Measurements from ENCODE around the gene SULF2.
A peak's percentile ranks its signal among the peaks of the same experiment; 100 is the strongest.

The SULF2 gene

DNA sequence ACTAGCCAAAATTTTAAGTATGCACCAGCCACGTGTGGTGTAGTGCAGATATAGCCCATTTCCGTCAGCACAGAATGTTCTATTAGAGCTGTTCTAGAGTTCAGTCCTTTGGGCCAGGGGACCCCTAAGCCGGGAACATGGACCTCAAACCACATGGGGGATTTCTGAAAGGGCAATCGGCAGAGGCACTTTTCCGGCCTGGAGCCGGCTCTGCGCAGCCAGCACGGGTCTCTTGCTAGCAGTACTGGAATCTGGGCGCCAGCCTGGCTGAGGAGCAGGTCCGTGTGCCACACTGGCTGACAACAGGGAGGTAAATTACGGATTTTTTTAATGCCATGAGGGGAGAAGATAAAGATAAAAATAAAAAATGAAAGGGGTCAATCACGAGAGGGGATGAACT, 120.5 kb downstream of the SULF2 start:
- DNase-seq: no peak

GRCh38 chr20:47664068-47664437, 121.2 kb downstream of the SULF2 start:
- no peak for DNase-seq

DNA sequence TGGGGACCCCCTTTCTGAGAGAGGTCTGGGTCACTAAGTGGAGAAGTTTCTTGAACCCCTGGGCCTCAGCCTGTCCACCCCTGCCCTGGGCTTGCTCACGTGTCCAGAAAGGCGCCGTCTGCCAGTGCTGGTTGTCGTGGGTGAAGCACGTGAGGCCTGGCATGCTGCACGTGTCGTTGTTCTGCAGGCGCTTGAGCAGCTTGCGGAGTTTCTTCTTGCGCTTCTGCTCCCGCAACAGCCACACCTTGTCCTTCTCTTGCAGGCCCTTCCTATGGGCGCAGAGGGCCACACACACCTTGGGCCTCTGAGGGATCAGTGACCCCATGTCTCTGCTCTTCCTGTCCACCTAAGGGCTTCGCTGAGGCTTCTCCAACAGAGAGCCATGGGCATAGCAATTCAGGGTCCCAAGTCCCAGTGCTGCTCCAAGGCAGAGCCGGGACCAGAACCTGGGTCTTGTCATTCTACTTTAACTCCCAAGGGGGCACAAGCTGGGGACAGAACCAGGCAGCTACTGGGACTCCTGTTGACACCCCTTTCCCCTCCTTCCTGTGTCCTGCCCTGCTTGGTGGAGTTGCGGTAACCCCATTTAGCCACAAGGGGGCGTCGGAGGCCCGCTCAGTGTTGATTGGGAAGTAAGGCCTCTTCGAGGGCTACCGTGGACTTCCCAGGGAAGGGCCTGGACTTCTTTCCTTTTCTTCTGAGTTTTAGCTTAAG, 121.8 kb downstream of the SULF2 start:
- DNase-seq: peak; percentile 47 to 58

- no peak for DNase-seq
Observed at GRCh38 chr20:47662483-47663353, 122.6 kb downstream of the SULF2 start.

DNA sequence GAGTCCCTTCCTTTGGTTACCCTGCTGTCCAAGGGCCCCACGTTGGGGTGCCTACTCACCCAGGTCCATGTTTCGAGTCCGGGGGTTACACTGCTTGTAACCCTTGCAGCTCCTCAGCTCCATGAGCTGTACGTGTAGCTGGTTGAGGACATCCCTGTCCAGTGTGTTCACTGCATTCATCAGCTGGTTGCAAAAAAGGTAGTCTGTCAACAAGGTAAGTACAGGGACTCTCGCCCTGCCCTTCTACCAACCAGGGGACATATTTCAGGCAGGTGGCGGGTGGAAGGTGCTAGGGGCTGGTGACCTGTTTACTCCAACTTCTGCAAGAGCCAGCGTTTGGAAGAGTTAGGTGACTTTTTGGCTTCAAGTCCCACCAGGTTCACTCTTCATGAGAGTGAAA, 123.6 kb downstream of the SULF2 start:
- DNase-seq: no peak

DNA sequence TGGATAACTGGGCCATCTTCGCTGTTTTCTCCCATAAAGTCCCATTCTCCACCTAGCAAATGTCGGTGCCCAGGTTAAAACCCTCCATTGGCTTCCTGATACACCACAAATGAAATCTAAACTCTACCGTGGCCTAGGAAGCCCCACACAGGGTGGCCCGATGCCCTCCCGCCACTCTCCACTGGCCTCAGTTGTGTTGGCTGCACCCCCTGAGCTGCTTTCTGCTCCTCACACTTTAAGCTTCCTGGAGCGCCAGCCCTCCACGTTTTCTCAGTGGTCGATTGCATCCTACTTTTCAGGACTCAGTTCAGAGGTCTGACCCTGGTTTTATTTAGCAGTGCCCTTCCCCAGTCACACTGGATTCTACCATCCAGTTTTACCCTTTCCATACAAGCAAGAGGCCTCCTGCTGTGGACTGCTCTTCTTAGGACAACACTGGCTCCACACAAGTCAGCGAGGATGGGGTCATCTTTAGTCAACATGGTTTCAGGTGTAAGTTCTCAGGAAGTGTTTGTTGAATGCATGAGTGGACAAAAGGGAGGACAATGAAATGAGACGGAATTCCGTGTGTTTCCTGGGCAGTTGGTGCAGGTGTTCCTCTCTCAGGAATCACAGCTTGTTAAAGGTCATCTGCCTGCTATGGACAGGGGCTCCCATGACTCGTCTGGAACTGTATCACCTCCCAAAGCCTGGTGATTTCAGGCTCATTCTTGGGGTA, 124.1 kb downstream of the SULF2 start:
- no peak for DNase-seq

GRCh38 chr20:47660602-47660905, 124.7 kb downstream of the SULF2 start:
- no peak for DNase-seq

- DNase-seq: no peak
Observed at GRCh38 chr20:47659904-47660601, 125.2 kb downstream of the SULF2 start.

DNA sequence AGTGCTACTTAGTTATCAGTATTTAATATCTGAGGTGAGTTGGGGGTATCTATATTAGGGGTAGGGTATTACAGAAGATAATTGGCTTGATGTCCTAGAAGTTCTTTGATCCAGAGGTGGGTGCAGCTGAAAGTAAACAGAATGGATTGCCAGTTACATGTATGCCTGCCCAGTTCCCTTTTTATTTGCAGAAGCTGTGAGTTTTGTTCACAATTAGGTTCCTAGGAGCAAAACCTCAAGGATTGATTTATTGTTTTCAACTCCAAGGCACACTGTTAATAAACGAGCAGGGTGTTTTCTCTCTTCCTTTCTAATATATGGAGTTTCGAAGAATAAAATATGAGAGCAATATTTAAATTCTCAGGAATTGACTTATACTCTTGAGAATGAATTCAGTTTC, 129.0 kb downstream of the SULF2 start:
- DNase-seq: peak in 1 of 2 donors; percentile 43

GRCh38 chr20:47655635-47656034, 129.6 kb downstream of the SULF2 start:
- no peak for DNase-seq

DNA sequence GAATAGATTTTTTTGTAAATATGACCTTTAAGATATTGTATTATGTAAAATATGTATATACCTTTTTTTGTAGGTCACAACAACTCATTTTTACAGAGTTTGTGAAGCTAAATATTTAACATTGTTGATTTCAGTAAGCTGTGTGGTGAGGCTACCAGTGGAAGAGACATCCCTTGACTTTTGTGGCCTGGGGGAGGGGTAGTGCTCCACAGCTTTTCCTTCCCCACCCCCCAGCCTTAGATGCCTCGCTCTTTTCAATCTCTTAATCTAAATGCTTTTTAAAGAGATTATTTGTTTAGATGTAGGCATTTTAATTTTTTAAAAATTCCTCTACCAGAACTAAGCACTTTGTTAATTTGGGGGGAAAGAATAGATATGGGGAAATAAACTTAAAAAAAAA, 130.9 kb downstream of the SULF2 start:
- DNase-seq: no peak

- DNase-seq: no peak
Observed at GRCh38 chr20:47653869-47654268, 131.4 kb downstream of the SULF2 start.

DNA sequence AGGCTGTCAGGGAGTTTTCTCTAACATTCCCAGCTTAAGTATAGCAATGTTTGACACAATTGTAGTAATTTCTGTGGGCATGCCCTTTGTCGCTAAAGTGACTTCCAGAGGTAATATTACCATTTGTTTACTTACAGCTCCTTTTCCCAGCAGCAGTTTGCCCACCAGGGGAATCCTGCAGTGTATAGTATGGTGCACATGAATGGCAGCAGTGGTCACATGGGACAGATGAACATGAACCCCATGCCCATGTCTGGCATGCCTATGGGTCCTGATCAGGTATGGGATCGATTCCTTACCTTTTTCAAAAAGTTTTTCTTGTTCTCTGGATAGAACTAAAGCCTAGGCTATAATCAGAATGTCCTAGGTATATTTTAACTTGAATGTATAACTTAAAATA, 132.5 kb downstream of the SULF2 start:
- DNase-seq: no peak

DNA sequence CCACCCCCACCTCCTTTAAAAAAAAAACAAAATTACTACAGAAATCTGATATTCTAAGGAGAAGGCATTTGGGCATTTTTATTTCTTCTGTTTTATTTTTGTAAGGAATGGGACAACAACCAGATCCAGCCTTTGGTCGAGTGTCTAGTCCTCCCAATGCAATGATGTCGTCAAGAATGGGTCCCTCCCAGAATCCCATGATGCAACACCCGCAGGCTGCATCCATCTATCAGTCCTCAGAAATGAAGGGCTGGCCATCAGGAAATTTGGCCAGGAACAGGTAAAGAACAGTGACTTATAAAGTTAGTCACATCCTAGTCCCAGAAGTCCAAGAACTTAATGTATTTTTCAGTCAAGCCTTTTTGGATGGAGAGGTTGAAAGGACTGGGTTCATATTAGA, 133.0 kb downstream of the SULF2 start:
- DNase-seq: no peak

DNA sequence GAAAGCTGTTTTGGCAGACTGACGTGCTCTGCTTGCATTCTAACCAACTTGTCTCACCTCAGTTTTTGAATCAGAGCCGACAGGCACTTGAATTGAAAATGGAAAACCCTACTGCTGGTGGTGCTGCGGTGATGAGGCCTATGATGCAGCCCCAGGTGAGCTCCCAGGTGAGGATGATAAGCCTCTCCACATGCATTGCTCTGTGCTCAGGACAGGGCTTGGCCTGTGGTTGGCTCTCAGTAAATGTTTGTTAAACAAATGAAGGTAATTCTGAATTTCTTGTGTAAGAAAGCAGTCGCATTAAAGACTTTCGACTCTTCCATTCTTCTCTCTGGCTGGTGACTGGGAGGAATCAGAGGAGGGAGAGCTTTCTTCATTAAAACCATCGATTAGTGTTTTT, 136.3 kb downstream of the SULF2 start:
- no peak for DNase-seq

GRCh38 chr20:47647994-47648393, 137.3 kb downstream of the SULF2 start:
- DNase-seq: no peak

DNA sequence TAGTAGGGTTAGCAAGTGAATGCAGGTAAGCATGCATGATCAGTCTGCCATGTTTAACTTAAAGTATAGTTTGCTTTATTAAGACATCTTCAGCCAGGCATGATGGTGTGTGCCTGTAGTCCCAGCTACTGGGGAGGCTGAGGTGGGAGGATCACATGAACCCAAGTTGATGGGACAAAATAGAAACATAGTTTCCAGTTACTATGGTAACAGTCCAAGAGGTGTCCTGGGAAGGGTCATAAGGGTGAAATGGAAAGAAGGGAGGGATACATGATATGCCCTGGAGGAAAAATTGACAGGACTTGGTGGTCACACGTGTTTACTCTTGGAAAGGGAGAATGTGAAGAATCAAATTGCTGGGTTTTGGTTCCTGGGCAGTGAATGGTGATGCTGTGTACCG, 139.6 kb downstream of the SULF2 start:
- DNase-seq: no peak

DNA sequence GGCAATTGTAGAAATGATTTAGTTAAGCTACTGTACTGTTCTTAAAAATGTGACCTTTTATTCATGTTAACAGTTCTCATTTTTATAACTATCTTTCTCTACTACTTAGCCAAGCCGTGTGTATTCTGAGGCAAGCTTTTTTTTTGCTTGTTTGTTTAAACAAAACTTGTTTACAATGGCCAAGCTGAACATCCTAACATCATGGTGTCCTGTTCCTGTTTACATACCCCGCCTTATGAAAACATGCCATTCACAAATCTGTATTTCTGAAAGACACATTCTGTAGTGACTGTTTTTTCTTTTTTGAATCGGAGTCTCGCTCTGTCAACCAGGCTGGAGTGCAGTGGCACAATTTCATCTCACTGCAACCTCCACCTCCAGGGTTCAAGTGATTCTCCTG, 142.7 kb downstream of the SULF2 start:
- no peak for DNase-seq

GRCh38 chr20:47642118-47642517, 143.2 kb downstream of the SULF2 start:
- DNase-seq: no peak

GRCh38 chr20:47638851-47639250, 146.4 kb downstream of the SULF2 start:
- DNase-seq: no peak

DNA sequence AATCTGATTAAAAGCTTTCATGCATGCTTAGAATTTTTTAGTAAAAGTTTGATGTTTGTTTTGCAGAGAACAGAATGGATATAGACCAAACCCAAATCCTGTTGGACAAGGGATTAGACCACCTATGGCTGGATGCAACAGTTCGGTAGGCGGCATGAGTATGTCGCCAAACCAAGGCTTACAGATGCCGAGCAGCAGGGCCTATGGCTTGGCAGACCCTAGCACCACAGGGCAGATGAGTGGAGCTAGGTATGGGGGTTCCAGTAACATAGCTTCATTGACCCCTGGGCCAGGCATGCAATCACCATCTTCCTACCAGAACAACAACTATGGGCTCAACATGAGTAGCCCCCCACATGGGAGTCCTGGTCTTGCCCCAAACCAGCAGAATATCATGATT, 150.0 kb downstream of the SULF2 start:
- DNase-seq: no peak

DNA sequence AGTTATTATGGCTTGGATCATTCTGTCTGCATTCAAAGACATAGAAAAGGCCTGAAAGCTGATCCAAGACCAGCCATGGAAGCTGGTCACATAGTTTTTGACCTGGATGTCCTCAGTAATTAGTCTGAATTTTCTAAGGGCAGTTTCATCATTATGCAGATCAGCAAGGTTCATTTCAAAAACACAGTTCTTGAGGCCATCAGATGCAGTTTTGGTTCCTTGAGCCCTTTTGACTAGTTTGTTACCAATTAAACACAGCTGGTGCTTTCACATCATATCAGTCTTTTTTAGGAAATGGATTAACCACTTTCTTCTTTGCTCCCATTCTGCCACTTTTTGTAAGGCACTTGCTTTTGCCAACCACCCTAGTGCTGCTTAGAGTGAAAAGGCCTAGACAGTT, 154.2 kb downstream of the SULF2 start:
- no peak for DNase-seq

GRCh38 chr20:47629907-47630306, 155.4 kb downstream of the SULF2 start:
- no peak for DNase-seq

Data from bone marrow (tissue), 2 donors.